Mesothelial cell of epicardium (in vitro differentiated cells): ENCODE measurements around the gene FAM200C. TPM values are rescaled to one million over a fixed set of nuclear protein-coding genes. Genes with fewer than 3 reads are reported as not detected.

ENCODE experiments used
- DNase-seq, 2 experiments: peaks; one replicate each; pipeline ENCODE4 v3.0.0; 2021; ENCODE audit warnings: low spot score in 2 of 2; ENCODE audit not compliant: unreplicated experiment in 2 of 2
- H3K27ac Mint-ChIP-seq: 2 replicates; pipeline ENCODE4 v1.8.0; 2021; ENCODE audit warnings: mixed read lengths
- H3K27me3 Mint-ChIP-seq: 2 replicates; pipeline ENCODE4 v1.8.0; 2021; ENCODE audit warnings: low read depth, mixed read lengths
- H3K36me3 Mint-ChIP-seq: 2 replicates; pipeline ENCODE4 v1.8.0; 2021; ENCODE audit warnings: mixed read lengths
- H3K4me1 Mint-ChIP-seq: 2 replicates; pipeline ENCODE4 v1.8.0; 2021; ENCODE audit warnings: mixed read lengths
- H3K4me3 Mint-ChIP-seq: 2 replicates; pipeline ENCODE4 v1.8.0; 2021; ENCODE audit warnings: mild to moderate bottlenecking, moderate library complexity, mixed read lengths
- H3K9me3 Mint-ChIP-seq: 2 replicates; pipeline ENCODE4 v1.8.0; 2021; ENCODE audit warnings: mixed read lengths
- total RNA-seq: library from RNA; stranded (reverse); gene quantifications from 3 replicates; pipeline ENCODE4 v1.2.1, GENCODE V29; 2021
- TF ChIP-seq, protein P1 (sequence below): fragments of 200-600 bp; sonication (generic); IDR thresholded peaks from one replicate; pipeline ENCODE4 v1.5.0; 2021; ENCODE audit warnings: antibody characterized with exemption; ENCODE audit not compliant: unreplicated experiment

FAM200C gene
- total RNA-seq, 1 donor from 2014 or later: 6.6 TPM

DNA sequence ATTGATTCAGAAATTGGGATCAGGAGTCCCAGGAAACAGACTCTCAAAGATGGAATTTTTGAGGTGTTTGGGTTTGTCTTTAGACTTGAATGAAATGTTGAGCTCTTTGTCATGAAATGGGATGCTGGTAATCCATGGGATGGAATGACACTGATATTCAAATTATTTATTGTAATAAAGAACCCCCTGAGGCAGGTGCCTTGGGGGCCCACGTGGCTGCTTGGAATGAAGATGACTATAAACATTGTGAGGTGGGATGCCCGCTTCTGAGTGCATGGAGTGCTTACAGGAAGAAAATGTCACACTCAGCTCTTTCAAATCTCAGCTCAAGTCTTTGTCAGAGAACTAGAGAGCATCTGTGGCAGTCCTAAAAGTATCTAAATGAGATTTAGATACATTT is 19.8 kb downstream of the FAM200C start:
- H3K9me3 Mint-ChIP-seq: peaks cover 9% of the 10 kb centered on the region
- DNase-seq: no peak
- H3K36me3 Mint-ChIP-seq: no peaks in the 10 kb centered on the region
- H3K27me3 Mint-ChIP-seq: peaks cover 18% of the 10 kb centered on the region
- TF ChIP-seq, protein P1, sequence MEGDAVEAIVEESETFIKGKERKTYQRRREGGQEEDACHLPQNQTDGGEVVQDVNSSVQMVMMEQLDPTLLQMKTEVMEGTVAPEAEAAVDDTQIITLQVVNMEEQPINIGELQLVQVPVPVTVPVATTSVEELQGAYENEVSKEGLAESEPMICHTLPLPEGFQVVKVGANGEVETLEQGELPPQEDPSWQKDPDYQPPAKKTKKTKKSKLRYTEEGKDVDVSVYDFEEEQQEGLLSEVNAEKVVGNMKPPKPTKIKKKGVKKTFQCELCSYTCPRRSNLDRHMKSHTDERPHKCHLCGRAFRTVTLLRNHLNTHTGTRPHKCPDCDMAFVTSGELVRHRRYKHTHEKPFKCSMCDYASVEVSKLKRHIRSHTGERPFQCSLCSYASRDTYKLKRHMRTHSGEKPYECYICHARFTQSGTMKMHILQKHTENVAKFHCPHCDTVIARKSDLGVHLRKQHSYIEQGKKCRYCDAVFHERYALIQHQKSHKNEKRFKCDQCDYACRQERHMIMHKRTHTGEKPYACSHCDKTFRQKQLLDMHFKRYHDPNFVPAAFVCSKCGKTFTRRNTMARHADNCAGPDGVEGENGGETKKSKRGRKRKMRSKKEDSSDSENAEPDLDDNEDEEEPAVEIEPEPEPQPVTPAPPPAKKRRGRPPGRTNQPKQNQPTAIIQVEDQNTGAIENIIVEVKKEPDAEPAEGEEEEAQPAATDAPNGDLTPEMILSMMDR: no peak
- no peak overlapping the region for H3K27ac Mint-ChIP-seq
- no peaks in the 10 kb centered on the region for H3K4me1 Mint-ChIP-seq
- H3K4me3 Mint-ChIP-seq: no peak overlapping the region

DNA sequence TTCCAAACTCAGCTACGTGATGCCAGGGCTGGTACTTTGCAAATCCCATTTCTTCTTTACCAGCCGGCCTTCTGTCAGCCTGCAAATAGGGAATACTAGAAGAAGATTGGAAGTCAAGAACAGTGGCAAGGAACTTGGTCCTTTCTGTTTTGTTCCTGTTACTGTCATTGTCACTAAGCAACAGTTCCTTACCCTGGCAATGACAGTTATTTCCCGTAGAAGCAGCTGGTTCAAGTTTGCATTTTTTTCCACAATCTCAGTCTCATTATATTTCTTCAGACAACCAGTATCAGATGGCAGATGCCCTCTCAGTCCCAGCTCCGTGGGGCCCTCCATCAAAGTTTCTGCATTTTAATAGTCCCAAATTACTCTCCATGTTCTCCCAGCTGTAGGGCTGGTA is 20.3 kb downstream of the FAM200C start:
- no peak overlapping the region for H3K27ac Mint-ChIP-seq

DNA sequence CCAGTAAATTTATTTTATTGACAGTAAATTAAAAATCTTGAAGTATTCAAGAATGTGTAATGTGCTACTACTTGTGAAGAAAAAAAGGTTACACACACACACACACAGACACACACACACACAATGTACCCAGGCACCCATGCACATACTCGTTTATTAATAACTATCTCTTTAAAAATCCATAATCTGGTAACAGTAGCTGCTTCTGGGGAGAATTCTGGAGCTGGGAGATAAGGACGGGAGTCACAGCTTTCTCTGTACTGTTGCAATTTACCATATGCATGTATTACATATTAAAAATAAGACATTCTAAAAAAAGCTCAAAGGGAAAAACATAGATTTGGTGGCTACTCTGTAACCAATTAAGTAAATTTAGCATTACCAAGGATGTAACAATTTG is 21.5 kb downstream of the FAM200C start:
- peaks cover 34% of the 10 kb centered on the region for H3K27me3 Mint-ChIP-seq
- no peak overlapping the region for H3K4me3 Mint-ChIP-seq
- H3K9me3 Mint-ChIP-seq: no peaks in the 10 kb centered on the region
- H3K36me3 Mint-ChIP-seq: no peaks in the 10 kb centered on the region
- no peak overlapping the region for H3K27ac Mint-ChIP-seq
- H3K4me1 Mint-ChIP-seq: no peaks in the 10 kb centered on the region
- DNase-seq: no peak
- TF ChIP-seq, protein P1: no peak

More for the DNA sequence above, 20.3 kb downstream of the FAM200C start:
- H3K27me3 Mint-ChIP-seq: peaks cover 24% of the 10 kb centered on the region
- no peaks in the 10 kb centered on the region for H3K36me3 Mint-ChIP-seq
- DNase-seq: no peak
- H3K9me3 Mint-ChIP-seq: peaks cover 5% of the 10 kb centered on the region
- H3K4me3 Mint-ChIP-seq: no peak overlapping the region
- no peaks in the 10 kb centered on the region for H3K4me1 Mint-ChIP-seq
- TF ChIP-seq, protein P1: no peak

GRCh38 chr5:160377651-160378050 is 22.2 kb downstream of the FAM200C start:
- Mint-ChIP-seq H3K27me3 (peaks cover 41% of the 10 kb centered on the region), H3K36me3 (no peaks in the 10 kb centered on the region), H3K4me3 (no peak overlapping the region), H3K4me1 (no peaks in the 10 kb centered on the region), H3K9me3 (no peaks in the 10 kb centered on the region), H3K27ac (no peak overlapping the region)
- no peak for DNase-seq
- TF ChIP-seq, protein P1: no peak

DNA sequence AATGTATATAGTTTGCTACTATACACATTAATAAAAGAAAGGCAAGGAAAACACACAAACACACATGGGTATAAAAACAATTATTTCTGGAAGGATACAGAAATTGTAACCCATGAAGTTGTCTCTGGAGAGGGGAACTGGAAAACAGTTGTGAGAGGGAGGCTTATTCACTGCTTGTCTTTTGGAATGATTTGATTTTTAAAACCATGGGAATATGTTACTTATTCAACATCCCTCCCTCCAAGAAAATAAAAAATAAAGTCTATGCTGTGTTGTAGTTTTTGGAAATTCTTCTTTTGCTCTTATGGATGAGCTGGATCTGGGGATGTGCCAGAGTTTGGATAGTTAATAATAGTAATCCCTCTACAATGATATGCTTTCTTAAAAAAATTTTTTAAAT is 23.4 kb downstream of the FAM200C start:
- Mint-ChIP-seq H3K4me3 (no peak overlapping the region), H3K4me1 (no peaks in the 10 kb centered on the region), H3K9me3 (no peaks in the 10 kb centered on the region), H3K27me3 (peaks cover 49% of the 10 kb centered on the region), H3K36me3 (no peaks in the 10 kb centered on the region), H3K27ac (no peak overlapping the region)
- TF ChIP-seq, protein P1: no peak
- no peak for DNase-seq

DNA sequence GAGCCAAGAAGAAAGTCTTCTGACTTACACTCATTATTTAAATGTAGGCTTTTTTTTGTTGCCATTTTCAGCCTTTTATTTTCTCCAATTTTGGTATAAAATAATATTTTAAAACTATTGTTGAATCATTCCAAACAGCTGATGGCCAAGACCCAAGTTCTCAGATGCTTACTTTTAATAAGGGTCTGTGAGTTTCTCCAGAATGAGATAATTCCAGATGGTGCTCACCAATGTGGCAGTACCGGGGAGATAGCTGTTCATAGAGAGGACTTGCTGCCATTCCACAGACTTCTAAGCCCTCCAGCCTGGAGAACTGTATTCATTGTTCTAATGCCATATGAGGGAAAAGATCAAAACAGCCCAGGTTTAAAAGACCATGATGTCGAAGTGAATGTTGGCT is 24.2 kb downstream of the FAM200C start:
- H3K9me3 Mint-ChIP-seq: no peaks in the 10 kb centered on the region
- H3K27ac Mint-ChIP-seq: no peak overlapping the region
- H3K4me3 Mint-ChIP-seq: no peak overlapping the region
- DNase-seq: no peak
- no peaks in the 10 kb centered on the region for H3K36me3 Mint-ChIP-seq
- TF ChIP-seq, protein P1: no peak
- peaks cover 4% of the 10 kb centered on the region for H3K4me1 Mint-ChIP-seq
- H3K27me3 Mint-ChIP-seq: peaks cover 56% of the 10 kb centered on the region
